Fibroblast of lung (primary cell): ENCODE measurements around the gene CXCL17.

Experiments
- CTCF ChIP-seq, 2 donors: IDR thresholded peaks in 1 of 2; conservative IDR thresholded peaks in 1 of 2; 1 replicate in 1 of 2; 2 replicates in 1 of 2; pipeline ENCODE4 v1.5.1; 2011 to 2012; ENCODE audit warnings: low read length in 2 of 2, control low read depth in 1 of 2, inconsistent platforms in 1 of 2, low read depth in 1 of 2, mild to moderate bottlenecking in 1 of 2
- EZH2 ChIP-seq: IDR thresholded peaks from 2 replicates; pipeline ENCODE4 v1.5.1; 2012; ENCODE audit warnings: low read length, control low read depth, mild to moderate bottlenecking; ENCODE audit errors: missing control alignments

GRCh38 chr19:42467183-42467760 lies 24.5 kb upstream of the CXCL17 start:
- TF ChIP-seq CTCF (conservative IDR thresholded peaks at IDR 0.05 in 1 of 2, IDR thresholded peaks at IDR 0.05 in 1 of 2; ENCODE audit: low read depth in 1 of 2, low read length in 2 of 2), result no peak
- TF ChIP-seq EZH2, result no peak
